OCI-LY3 (cell line): Measurements from ENCODE around the gene IMMP2L.

Experiments used
- H2AFZ ChIP-seq: fragments of 200-600, 300-600 bp; shearing (Covaris generic); 2 replicates; pipeline ENCODE4 v1.6.0; 2014; ENCODE audit warnings: antibody characterized with exemption, low read depth, low read length
- H3K27ac ChIP-seq: fragments of 200-600, 300-600 bp; sonication (generic); 2 replicates; pipeline ENCODE4 v1.5.1; 2014; ENCODE audit warnings: mild to moderate bottlenecking, low read length, moderate library complexity, mixed read lengths
- H3K27me3 ChIP-seq: fragments of 200-600, 300-600 bp; sonication (generic); 2 replicates; pipeline ENCODE4 v1.6.1; 2014; ENCODE audit warnings: low read depth, low read length, mixed read lengths
- H3K36me3 ChIP-seq: fragments of 200-600, 300-600 bp; sonication (generic); replicated peaks from 2 replicates; pipeline ENCODE3; 2014; ENCODE audit warnings: low read depth, low read length, mixed read lengths
- H3K4me1 ChIP-seq: fragments of 300-600, 200-600 bp; sonication (generic); 2 replicates; pipeline ENCODE4 v1.6.1; 2014; ENCODE audit warnings: low read length, mixed read lengths
- H3K4me2 ChIP-seq: fragments of 200-600, 300-600 bp; sonication (generic); 2 replicates; pipeline ENCODE4 v1.6.1; 2014; ENCODE audit warnings: low read length, mixed read lengths
- H3K4me3 ChIP-seq: fragments of 300-600, 200-600 bp; sonication (generic); 2 replicates; pipeline ENCODE4 v1.5.1; 2014; ENCODE audit warnings: antibody characterized with exemption, mild to moderate bottlenecking, low read length, moderate library complexity
- H3K79me2 ChIP-seq: fragments of 300-600, 200-600 bp; shearing (Covaris generic); 2 replicates; pipeline ENCODE4 v1.6.1; 2014; ENCODE audit warnings: mild to moderate bottlenecking, low read length, mixed read lengths
- H3K9ac ChIP-seq: fragments of 300-600, 200-600 bp; shearing (Covaris generic); 2 replicates; pipeline ENCODE4 v1.6.0; 2014; ENCODE audit warnings: mild to moderate bottlenecking, low read length, moderate library complexity
- H3K9me3 ChIP-seq: fragments of 200-600, 300-600 bp; shearing (Covaris generic); 2 replicates; pipeline ENCODE4 v1.6.1; 2014; ENCODE audit warnings: low read length, mixed read lengths; ENCODE audit not compliant: insufficient read depth
- H4K20me1 ChIP-seq: fragments of 200-600, 300-600 bp; sonication (generic); 2 replicates; pipeline ENCODE4 v1.6.1; 2016; ENCODE audit warnings: low read length, mixed read lengths; ENCODE audit not compliant: insufficient read depth
- EZH2phosphoT487 ChIP-seq: fragments of 200-600 bp; shearing (Covaris generic); IDR thresholded peaks from 2 replicates; pipeline ENCODE4 v1.6.1; 2018; ENCODE audit warnings: antibody characterized with exemption, mixed run types, low read depth
- TF ChIP-seq, protein P1 (sequence below): fragments of 200-600, 300-600 bp; sonication (generic); IDR thresholded peaks from 2 replicates; pipeline ENCODE4 v1.5.1; 2014; ENCODE audit warnings: antibody characterized with exemption, low read length, low read depth

IMMP2L gene

GRCh38 chr7:111499027-111499426 lies 63.3 kb downstream of the IMMP2L start:
- no peak overlapping the region for H3K27ac ChIP-seq
- H3K4me2 ChIP-seq: no peak overlapping the region
- H3K4me1 ChIP-seq: no peaks in the 10 kb centered on the region

DNA sequence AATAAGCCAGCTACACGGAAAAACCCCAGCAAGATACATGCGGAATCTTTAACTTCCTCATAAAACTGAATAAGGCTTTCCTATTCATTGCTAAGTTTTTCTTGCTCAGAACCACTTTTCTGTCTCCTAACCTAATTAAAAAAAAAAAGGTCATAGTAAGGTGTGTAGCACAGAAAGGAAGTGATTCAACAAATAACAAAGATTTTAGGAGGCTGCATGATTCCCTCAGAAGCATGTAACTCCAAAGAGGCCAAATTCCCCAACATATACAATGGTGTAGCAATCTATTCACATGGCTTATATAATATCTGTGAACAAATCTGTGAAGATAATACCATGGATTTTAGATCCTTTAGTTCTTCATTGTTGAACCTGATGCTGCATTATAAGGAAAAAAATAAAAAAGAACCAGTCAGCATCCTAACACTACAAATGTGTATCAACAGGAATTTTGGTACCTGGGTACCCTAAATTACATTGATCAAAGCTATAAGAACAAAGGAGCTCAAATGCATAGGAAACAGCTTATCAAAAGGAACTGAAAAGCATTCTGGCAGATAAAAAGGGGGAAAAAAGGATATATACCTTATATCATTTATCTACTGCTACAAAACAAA lies 63.8 kb downstream of the IMMP2L start:
- Histone ChIP-seq H3K79me2 (no peaks in the 10 kb centered on the region), H3K4me3 (no peak overlapping the region), H2AFZ (no peak overlapping the region), H3K27ac (no peak overlapping the region), H3K36me3 (no peaks in the 10 kb centered on the region), H3K4me2 (no peak overlapping the region), H3K9ac (no peak overlapping the region), H4K20me1 (no peaks in the 10 kb centered on the region), H3K27me3 (no peaks in the 10 kb centered on the region), H3K9me3 (no peaks in the 10 kb centered on the region), H3K4me1 (no peaks in the 10 kb centered on the region)
- no peak for TF ChIP-seq EZH2phosphoT487
- TF ChIP-seq, protein P1, sequence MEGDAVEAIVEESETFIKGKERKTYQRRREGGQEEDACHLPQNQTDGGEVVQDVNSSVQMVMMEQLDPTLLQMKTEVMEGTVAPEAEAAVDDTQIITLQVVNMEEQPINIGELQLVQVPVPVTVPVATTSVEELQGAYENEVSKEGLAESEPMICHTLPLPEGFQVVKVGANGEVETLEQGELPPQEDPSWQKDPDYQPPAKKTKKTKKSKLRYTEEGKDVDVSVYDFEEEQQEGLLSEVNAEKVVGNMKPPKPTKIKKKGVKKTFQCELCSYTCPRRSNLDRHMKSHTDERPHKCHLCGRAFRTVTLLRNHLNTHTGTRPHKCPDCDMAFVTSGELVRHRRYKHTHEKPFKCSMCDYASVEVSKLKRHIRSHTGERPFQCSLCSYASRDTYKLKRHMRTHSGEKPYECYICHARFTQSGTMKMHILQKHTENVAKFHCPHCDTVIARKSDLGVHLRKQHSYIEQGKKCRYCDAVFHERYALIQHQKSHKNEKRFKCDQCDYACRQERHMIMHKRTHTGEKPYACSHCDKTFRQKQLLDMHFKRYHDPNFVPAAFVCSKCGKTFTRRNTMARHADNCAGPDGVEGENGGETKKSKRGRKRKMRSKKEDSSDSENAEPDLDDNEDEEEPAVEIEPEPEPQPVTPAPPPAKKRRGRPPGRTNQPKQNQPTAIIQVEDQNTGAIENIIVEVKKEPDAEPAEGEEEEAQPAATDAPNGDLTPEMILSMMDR: no peak

More at GRCh38 chr7:111499027-111499426, 63.3 kb downstream of the IMMP2L start:
- no peak for TF ChIP-seq EZH2phosphoT487
- TF ChIP-seq, protein P1: no peak
- H3K36me3 ChIP-seq: no peaks in the 10 kb centered on the region
- no peak overlapping the region for H3K4me3 ChIP-seq
- no peaks in the 10 kb centered on the region for H3K79me2 ChIP-seq
- no peaks in the 10 kb centered on the region for H3K27me3 ChIP-seq
- no peaks in the 10 kb centered on the region for H4K20me1 ChIP-seq
- no peaks in the 10 kb centered on the region for H3K9me3 ChIP-seq
- H3K9ac ChIP-seq: no peak overlapping the region
- H2AFZ ChIP-seq: no peak overlapping the region

DNA sequence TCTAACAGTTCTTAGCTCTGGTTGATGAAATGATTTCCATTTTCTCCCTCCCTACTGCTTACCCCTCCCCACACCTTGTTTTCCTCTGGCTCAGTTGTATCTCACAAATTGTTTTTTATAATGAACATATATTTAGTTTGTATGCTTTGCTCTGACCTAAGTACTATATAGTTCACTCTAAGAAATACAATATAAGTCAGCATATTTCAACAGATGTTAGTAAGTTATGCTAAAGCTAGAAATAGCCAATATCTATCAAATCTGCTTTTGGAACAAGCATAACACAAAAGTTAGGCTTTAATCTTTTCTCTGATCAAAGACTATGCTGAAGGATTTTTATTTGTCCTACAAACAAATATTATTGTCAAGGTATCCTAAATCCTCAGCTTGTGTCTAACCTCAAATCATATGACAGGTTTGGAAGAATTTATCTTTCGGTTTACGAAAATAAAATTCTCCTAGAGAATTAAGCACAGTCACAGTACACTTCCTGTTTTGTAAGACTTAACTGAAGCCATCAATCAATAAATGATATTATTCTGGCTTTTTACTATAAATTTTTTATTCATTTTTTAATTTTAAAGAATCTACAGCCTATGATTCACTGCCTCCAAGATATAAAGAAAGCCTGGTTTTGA lies 67.0 kb downstream of the IMMP2L start:
- H3K79me2 ChIP-seq: no peaks in the 10 kb centered on the region
- no peak overlapping the region for H3K27ac ChIP-seq
- H4K20me1 ChIP-seq: no peaks in the 10 kb centered on the region
- H3K4me1 ChIP-seq: peaks cover 4% of the 10 kb centered on the region; the same call in 1 of the 2 replicates
- no peaks in the 10 kb centered on the region for H3K36me3 ChIP-seq
- H3K9ac ChIP-seq: no peak overlapping the region
- no peak for TF ChIP-seq EZH2phosphoT487
- TF ChIP-seq, protein P1: no peak
- H3K4me2 ChIP-seq: no peak overlapping the region
- no peak overlapping the region for H2AFZ ChIP-seq
- no peak overlapping the region for H3K4me3 ChIP-seq
- no peaks in the 10 kb centered on the region for H3K27me3 ChIP-seq
- no peaks in the 10 kb centered on the region for H3K9me3 ChIP-seq

DNA sequence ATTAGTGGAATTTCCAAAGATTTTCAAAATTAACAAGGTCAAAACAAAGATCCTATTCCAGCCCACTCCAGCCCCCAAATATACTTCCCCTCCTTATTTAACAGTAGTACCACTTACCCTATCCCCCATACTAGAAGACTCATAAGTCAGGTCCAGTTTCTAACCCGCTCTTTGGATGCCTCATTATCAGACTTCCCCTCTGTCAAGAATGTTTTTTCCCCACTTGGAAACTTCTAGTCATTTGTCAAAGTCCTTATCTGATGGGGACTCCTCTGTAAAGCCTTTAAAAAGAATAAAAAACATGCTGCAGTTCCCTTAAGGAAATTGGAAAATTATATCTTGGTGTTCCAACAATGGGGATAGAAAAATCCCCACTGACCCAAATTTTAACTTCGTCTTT lies 70.1 kb downstream of the IMMP2L start:
- Histone ChIP-seq H3K4me1 (peaks cover 4% of the 10 kb centered on the region; the same call in 1 of the 2 replicates), H3K4me2 (no peak overlapping the region), H3K79me2 (no peaks in the 10 kb centered on the region), H3K27ac (no peak overlapping the region), H2AFZ (no peak overlapping the region), H3K27me3 (no peaks in the 10 kb centered on the region), H3K9ac (no peak overlapping the region), H3K4me3 (no peak overlapping the region), H3K9me3 (no peaks in the 10 kb centered on the region), H4K20me1 (no peaks in the 10 kb centered on the region), H3K36me3 (no peaks in the 10 kb centered on the region)
- TF ChIP-seq EZH2phosphoT487: no peak
- TF ChIP-seq, protein P1: no peak
